ENCODE measurements around the gene DPF1. TPM values are rescaled to one million over a fixed set of nuclear protein-coding genes. Genes with fewer than 3 reads are reported as not detected.

DPF1 gene
- polyA plus RNA-seq, 4 donors: 1.3 to 2.2 (median 1.8) TPM

GRCh38 chr19:38221919-38222830 is 1.8 kb downstream of the DPF1 start:
- DNase-seq (ENCODE audit: low read depth in 4 of 4, low spot score in 2 of 4): no peak

DNA sequence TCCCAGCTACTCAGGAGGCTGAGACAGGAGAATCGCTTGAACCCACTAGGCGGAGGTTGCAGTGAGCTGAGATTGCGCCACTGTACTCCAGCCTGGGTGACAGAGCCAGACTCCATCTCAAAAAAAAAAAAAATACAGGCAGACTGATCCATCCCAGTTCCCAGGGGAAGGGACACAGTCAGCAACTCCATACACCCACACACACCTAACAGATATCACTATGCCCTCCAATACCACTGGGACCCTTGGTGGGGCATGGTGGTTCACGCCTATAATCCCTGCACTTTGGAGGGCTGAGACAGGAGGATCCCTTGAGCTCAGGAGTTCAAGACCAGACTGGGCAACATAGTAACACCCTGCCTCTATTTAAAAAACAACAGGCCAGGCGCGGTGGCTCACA is 2.6 kb downstream of the DPF1 start:
- DNase-seq (ENCODE audit: low read depth in 4 of 4, low spot score in 2 of 4): no peak

GRCh38 chr19:38219221-38219620 is 4.8 kb downstream of the DPF1 start:
- DNase-seq (ENCODE audit: low read depth in 4 of 4, low spot score in 2 of 4): no peak

GRCh38 chr19:38218204-38218603 is 5.8 kb downstream of the DPF1 start:
- no peak for DNase-seq (ENCODE audit: low read depth in 4 of 4, low spot score in 2 of 4)

DNA sequence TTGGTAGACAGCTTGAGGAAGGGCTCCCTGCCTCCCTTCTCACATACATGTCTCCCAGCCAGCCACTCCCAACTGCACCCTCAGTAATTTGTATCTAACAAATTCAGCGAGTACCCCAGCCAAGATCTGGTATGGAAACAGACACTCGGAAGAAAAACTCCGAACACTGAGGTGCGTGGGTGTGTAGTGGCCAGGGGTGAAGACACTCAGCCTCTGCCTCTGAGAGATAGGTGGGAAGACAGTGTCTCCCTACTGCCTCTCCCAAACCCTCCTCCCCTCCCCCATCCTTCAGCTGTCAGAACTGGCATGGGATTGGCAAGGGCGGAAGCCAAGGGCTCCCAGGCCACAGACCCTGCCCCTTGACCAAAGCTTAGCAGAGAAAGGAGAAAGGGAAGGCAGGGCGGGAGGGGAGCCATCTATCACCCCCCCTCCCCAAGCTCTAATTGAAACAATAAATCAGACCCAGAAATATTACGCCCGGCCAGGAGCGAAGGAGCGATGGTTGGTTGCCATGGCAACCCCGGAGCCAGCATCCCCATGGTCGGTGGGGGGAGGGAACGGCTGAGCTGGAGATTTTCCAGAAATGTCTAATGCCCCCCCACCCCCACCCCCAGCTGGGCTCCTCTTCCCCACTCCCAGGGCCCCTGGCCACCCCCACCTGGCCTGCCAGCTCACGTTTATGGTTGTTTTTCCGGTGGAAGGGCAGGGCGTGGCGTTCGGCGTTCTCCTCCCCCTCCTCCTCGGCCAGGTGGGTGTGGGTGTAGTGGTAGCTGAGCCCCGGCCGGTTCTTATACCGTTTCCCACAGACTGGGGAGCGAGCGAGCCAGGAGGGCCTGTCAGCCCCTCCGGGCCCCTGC is 7.0 kb downstream of the DPF1 start:
- DNase-seq (ENCODE audit: low read depth in 4 of 4, low spot score in 2 of 4): no peak

DNA sequence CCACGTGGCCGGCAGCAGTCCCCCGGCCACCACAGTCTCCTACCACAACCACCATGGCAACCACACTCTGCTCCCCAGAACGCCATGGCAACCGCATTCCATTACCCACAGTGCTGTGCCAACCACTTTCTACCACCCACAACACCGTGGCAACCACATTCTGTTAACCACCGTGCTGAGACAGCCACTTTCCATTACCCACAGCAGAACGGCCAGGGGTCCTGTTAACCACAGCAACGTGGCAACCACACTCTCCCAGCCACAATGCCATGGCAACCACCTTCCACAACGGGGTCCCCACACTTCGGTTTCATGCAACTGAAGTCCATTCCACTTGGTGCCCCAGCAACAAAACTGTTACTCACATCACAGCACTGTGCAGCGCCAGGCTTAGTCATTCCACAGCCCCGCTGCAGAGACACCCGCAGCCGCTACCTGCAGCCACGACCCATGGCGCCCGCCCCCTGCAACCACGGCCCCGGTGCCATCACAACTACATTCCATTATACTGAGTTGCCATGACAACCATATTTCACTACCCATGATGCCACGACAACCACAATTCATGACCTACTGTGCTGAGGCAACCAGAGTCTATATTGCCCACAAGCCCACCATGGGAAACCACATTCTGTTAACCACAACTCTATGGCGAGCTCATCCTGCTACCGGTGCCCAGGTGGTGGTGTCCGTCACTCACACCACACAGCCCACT is 10.0 kb downstream of the DPF1 start:
- DNase-seq (ENCODE audit: low read depth in 4 of 4, low spot score in 2 of 4): no peak

DNA sequence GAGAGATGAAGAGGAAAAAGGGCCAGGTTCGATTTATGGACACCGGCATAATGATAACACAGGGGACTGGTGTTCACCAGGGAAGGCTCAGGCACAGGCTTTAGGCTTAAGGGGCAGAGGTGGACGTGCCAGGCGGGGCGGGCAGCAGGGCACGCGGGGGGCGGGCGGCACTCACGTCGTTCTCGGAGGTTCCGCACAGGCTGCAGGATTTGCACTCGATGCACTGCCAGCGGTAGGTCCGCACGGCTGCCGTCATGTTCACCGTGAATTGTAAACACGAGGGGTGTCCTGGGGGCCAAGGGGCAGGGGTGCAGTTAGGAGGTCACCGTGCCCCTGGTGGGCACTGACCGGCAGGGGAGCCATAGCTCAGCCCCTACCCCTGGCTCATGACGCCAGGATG is 10.6 kb downstream of the DPF1 start:
- no peak for DNase-seq (ENCODE audit: low read depth in 4 of 4, low spot score in 2 of 4)

GRCh38 chr19:38211766-38212165 is 12.3 kb downstream of the DPF1 start:
- no peak for DNase-seq (ENCODE audit: low read depth in 4 of 4, low spot score in 2 of 4)

DNA sequence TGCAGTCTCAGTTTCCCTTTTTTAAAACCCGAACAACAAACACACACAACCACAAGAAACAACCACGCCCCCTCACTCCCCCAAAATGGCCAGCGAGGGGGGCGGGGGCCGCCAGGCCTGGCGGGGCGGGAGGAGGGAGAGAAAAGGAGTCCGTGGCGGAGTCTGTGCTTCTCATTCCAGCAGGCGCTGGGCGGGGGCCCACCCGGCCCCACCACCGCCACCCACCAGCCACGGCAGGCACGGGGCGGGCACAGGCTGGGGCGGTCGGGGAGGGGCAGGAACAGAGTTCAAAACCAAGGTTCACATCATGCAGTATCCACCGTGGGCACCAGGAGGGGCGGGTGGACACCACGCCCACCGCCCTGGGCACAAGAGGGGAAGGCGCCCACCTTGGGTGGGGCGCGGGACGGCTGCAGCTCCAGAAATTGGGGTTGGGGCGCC is 12.9 kb downstream of the DPF1 start:
- DNase-seq (ENCODE audit: low read depth in 4 of 4, low spot score in 2 of 4): no peak

GRCh38 chr19:38210458-38210987 is 13.5 kb downstream of the DPF1 start:
- peak in 1 of 4 donors; percentile 76 for DNase-seq (ENCODE audit: low read depth in 4 of 4, low spot score in 2 of 4)

GRCh38 chr19:38209671-38210457 is 14.2 kb downstream of the DPF1 start:
- DNase-seq (ENCODE audit: low read depth in 4 of 4, low spot score in 2 of 4): no peak

DNA sequence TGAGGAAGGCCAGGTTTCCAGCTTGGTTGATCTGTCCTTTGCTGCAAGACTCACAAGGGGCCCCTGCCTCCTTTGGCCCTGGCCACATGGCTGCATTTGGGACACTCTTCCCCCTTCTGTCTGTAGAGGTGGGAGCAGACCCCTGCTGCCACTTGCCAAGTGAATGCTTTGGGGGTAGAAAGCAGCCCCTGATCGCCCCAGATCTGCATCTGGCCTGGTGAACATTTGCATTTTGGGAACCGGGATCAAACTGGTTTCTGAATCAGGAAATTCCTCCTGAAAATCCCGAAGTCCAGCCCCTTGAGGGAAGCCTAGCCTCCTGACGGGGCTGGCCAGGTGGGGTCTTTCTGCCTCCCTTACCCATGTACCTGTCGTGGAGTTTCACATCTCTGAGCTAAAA is 14.9 kb downstream of the DPF1 start:
- no peak for DNase-seq (ENCODE audit: low read depth in 4 of 4, low spot score in 2 of 4)

DNA sequence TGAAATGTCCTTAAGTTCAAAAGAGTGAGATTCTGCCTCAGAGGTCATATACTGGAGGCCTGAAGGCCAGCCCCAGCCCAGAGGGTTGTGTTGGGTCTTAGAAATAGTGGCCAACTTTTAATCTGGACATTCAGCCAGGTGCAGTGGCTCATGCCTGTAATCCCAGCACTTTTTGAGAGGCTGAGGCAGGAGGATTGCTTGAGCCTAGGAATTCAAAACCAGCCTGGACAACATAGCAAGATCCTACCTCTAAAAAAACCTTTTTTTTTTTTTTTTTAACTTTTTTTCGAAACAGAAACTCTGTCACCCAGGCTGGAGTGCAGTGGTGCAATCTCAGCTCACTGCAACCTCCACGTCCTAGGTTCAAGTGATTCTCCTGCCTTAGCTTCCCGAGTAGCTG is 15.5 kb downstream of the DPF1 start:
- no peak for DNase-seq (ENCODE audit: low read depth in 4 of 4, low spot score in 2 of 4)

DNA sequence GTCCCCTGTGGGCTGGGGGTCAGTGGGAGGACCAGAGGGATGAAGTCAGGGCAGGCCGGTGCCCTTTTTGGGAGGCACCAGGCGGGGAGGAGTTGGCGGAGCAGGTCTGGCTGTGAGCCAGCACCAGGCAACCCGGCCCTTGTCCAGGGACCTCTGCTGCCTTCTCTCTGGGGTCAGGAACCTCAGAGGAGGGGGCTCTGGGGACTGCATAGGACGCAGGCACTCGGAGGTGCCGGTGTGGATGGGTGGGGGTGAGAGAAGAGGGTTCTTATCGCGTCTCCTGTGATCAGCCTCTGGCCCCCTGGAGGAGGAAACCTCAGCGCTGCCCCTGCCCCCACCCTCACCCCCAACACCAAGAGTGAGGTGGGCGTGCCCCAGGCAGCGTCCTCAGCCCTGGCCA is 16.5 kb downstream of the DPF1 start:
- no peak for DNase-seq (ENCODE audit: low read depth in 4 of 4, low spot score in 2 of 4)

DNA sequence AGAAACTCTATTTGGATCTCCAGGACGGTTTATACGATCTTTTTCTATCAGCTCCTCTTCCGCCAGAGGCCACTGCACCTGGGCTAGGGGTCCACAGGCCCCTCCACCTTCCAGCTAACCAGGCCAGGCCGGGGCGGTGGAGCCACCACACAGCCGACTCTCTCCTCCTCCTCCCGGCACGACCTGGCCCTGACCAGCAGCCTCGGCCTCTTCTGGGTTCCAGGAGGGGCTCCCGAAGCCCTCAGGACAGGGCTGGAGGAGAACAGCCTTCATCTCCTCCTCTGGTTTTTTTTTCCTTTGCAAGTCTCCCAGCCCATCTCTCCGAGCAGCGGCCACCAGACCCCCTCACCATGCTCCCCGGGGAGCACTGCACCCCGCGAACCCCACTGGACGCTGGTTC is 17.1 kb downstream of the DPF1 start:
- DNase-seq (ENCODE audit: low read depth in 4 of 4, low spot score in 2 of 4): no peak

- DNase-seq (ENCODE audit: low read depth in 4 of 4, low spot score in 2 of 4): no peak
These were observed 17.8 kb downstream of the DPF1 start for GRCh38 chr19:38206006-38206745.

DNA sequence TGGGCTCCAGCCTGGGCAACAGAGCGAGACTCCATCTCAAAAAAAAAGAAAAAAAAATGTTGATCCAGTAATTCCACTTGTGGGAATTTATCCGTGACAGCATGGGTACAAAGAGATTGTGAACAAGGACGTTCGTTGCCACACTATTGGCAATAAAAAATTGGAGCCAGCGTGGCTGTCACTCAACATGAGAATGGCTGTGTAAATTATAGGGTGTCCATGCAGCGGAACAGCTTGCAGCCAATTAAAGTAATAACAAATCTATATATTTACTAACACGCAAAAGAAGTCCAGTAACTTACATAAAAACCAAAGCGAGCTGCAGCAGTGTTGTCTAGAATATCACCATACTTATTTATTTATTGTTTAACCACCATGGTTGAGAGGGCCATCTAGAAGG is 19.3 kb downstream of the DPF1 start:
- DNase-seq (ENCODE audit: low read depth in 4 of 4, low spot score in 2 of 4): no peak

DNA sequence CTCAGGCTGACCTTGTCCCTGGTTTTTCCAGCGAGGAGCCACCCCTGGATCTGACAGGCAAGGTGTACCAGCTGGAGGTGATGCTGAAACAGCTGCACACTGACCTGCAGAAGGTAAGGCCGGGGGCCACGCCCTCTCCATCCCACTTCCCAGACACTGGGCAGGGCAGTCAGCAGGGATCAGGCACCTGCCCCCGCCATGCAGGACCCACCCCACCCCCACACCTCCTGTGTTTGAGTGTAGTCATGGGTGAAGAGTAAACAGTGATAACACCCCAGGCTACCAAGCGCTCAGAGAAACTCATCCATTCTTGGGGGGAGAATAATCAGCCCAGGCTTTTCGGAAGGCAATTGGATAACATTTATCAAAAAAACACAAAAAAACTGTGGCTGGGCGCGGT is 19.9 kb downstream of the DPF1 start:
- no peak for DNase-seq (ENCODE audit: low read depth in 4 of 4, low spot score in 2 of 4)

DNA sequence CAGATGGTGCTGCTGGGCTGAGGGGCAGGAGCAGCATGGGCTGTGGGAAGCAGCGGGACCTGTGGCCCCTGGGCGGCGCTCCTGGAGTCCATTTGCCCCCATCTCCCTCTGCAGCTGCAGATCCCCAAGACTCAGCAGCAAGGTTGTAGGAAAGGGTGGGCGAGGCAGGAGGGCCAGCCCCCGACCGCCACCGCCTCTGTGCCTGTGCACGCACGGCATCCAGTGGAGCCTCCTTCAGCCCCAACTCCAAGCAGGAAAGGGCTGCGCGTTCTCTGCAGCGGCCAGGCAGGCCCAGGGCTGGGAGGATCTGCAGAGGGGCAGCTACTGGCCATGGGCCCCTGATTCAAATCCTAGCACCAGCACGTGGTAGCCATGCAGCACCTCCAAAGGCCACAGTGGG is 20.8 kb downstream of the DPF1 start:
- no peak for DNase-seq (ENCODE audit: low read depth in 4 of 4, low spot score in 2 of 4)

Measured in left renal cortex interstitium (tissue), 4 donors.